Kidney (tissue), 14 donors: Measurements from ENCODE around the gene GSG1. TPM values are rescaled to one million over a fixed set of nuclear protein-coding genes. Genes with fewer than 3 reads are reported as not detected.
A peak's percentile ranks its signal among the peaks of the same experiment; 100 is the strongest.

Experiments used
- DNase-seq, 5 donors: peaks; one replicate each; pipeline ENCODE4 v3.0.0-alpha.2; 2013 to 2020
- FAIRE-seq: peaks from 2 replicates; lab custom pipeline; 2012; peaks lifted over from hg19 to GRCh38; lab: Jason Lieb, UNC
- H3K27ac ChIP-seq, 2 donors: one replicate each; pipeline ENCODE4 v1.7.0; 2013; ENCODE audit warnings: low read depth in 2 of 2, low read length in 2 of 2, inconsistent platforms in 1 of 2
- H3K27me3 ChIP-seq: one replicate; pipeline ENCODE4 v1.7.1; 2013; ENCODE audit warnings: low read length, inconsistent platforms; ENCODE audit not compliant: control insufficient read depth, insufficient read depth
- H3K36me3 ChIP-seq, 3 donors: one replicate each; pipeline versions ENCODE4 v1.7.0 to v1.7.1; 2013; ENCODE audit warnings: low read length in 3 of 3, control low read depth in 1 of 3, inconsistent platforms in 1 of 3; ENCODE audit not compliant: insufficient read depth in 3 of 3, control insufficient read depth in 2 of 3
- H3K4me1 ChIP-seq, 3 donors: one replicate each; pipeline versions ENCODE4 v1.7.0 to v1.7.1; 2013; ENCODE audit warnings: low read length in 3 of 3, inconsistent platforms in 1 of 3, low read depth in 1 of 3; ENCODE audit not compliant: control insufficient read depth in 2 of 3, insufficient read depth in 2 of 3
- H3K4me3 ChIP-seq, 3 donors: one replicate each; pipeline versions ENCODE4 v1.7.0 to v1.8.1; 2013; ENCODE audit warnings: low read length in 3 of 3, control low read depth in 1 of 3, inconsistent platforms in 1 of 3
- H3K9ac ChIP-seq, 3 donors: one replicate each; pipeline versions ENCODE4 v1.7.0 to v1.7.1; 2013; ENCODE audit warnings: low read length in 3 of 3, control low read depth in 1 of 3, inconsistent platforms in 1 of 3
- H3K9me3 ChIP-seq, 3 donors: one replicate each; pipeline versions ENCODE4 v1.7.0 to v1.7.1; 2013; ENCODE audit warnings: low read length in 3 of 3, control low read depth in 1 of 3, inconsistent platforms in 1 of 3; ENCODE audit not compliant: control insufficient read depth in 2 of 3, insufficient read depth in 1 of 3
- CTCF ChIP-seq: IDR thresholded peaks from 3 replicates; pipeline ENCODE4 v1.5.1; 2012; ENCODE audit warnings: mild to moderate bottlenecking, moderate library complexity, borderline replicate concordance; ENCODE audit not compliant: insufficient read depth; ENCODE audit errors: extremely low read depth
- intact Hi-C: fragments of 100-400 bp; cut with DNase I; formaldehyde crosslinking; loops from one replicate; pipeline ENCODE4 v1.11.1; 2022
- polyA plus RNA-seq: library from polyadenylated mRNA; stranded (reverse); fragments of 350-450 nt; fragmentation: Illumina TruSeq; extraction: RNeasy Lipid Tissue Mini Kit (QIAGEN cat#74804); gene quantifications from one replicate; pipeline ENCODE4 v1.2.3, GENCODE V29; 2014; ENCODE audit warnings: low read depth, low replicate concordance; ENCODE audit not compliant: insufficient read depth
- total RNA-seq: library from RNA; stranded (reverse); fragmentation: NEBNext Ultra II Directional; extraction: Animal tissue kit (Norgen Biotek cat#: 25700); gene quantifications from one replicate; pipeline ENCODE4 v1.2.1, GENCODE V29; 2021
- donor health status: control.
- donor health status: control.
- donor health status: control.
- donor health status: control.
- donor health status: control.
- donor health status: DM: yes; HTN: yes; CAD: no.
- donor health status: Normal renal cell carcinoma (clear cell type).

GSG1 gene
- total and polyA plus RNA-seq, 2 donors from 2014 or later, result 0.19 to 0.34 TPM

GRCh38 chr12:13079440-13079906, 24.0 kb downstream of the GSG1 start:
- Histone ChIP-seq H3K9ac (no peak overlapping the region), H3K4me1 (no peaks in the 10 kb centered on the region), H3K4me3 (no peak overlapping the region), H3K36me3 (peaks cover 0 to 2% (median 0%) of the 10 kb centered on the region in 3 donors), H3K9me3 (no peaks in the 10 kb centered on the region), H3K27me3 (no peaks in the 10 kb centered on the region), H3K27ac (no peak overlapping the region)
- intact Hi-C loops, result no loop called here
- FAIRE-seq (no peak), DNase-seq (peak in 1 of 5 donors; percentile 26)
- TF ChIP-seq CTCF, result no peak

GRCh38 chr12:13075786-13076570, 27.5 kb downstream of the GSG1 start:
- Histone ChIP-seq H3K27ac (no peak overlapping the region), H3K9me3 (no peaks in the 10 kb centered on the region), H3K4me1 (no peaks in the 10 kb centered on the region), H3K36me3 (peaks cover 0 to 2% (median 0%) of the 10 kb centered on the region in 3 donors), H3K27me3 (no peaks in the 10 kb centered on the region), H3K9ac (no peak overlapping the region), H3K4me3 (no peak overlapping the region)
- intact Hi-C loops, result no loop called here
- no peak for FAIRE-seq
- no peak for DNase-seq
- no peak for TF ChIP-seq CTCF

- FAIRE-seq, result no peak
- DNase-seq, result no peak
- Histone ChIP-seq H3K9ac (no peak overlapping the region), H3K9me3 (no peaks in the 10 kb centered on the region), H3K27me3 (no peaks in the 10 kb centered on the region), H3K36me3 (peaks cover 0 to 2% (median 0%) of the 10 kb centered on the region in 3 donors), H3K4me3 (no peak overlapping the region), H3K27ac (no peak overlapping the region), H3K4me1 (no peaks in the 10 kb centered on the region)
- intact Hi-C loops, result no loop called here
- TF ChIP-seq CTCF, result no peak
Measured at GRCh38 chr12:13075118-13075480, 28.4 kb downstream of the GSG1 start.
